Choroid plexus epithelial cell (primary cell): ENCODE results near the gene TIMM23B.
"Not testable (repeated sequence)": the region's sequence is repeated elsewhere in the genome, so short reads cannot be mapped to it uniquely, and the experiment has no call there.

ENCODE experiments used
- DNase-seq: peaks from one replicate; pipeline ENCODE4 v3.0.0-alpha.2; 2010; ENCODE audit warnings: low read depth
- H3K4me3 ChIP-seq: 2 replicates; pipeline ENCODE4 v1.5.1; 2011; ENCODE audit warnings: low read depth, mild to moderate bottlenecking, control low read depth, low read length, moderate library complexity
- TF ChIP-seq, protein P1 (sequence below): conservative IDR thresholded peaks from 2 replicates; pipeline ENCODE4 v1.5.1; 2011; ENCODE audit warnings: low read depth, mild to moderate bottlenecking, control low read depth, inconsistent platforms, low read length, moderate library complexity

TIMM23B gene

DNA sequence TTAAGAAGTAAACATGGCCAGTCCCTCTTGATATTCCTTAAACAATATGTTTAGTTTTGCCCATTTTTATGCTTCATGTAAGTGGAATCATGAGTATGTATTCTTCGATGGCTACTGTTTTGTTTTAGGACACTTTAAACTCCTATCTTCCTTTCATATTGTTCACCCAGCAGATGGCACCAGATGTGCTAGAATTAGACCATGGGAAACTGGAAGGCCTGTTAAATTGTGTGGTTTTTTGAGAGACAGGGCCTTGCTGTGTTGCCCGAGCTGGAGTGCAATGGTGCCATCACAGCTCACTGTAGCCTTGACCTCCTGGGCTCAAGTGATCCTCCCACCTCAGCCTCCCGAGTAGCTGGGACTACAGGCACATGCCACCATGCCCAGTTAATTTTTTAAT is 11.3 kb downstream of the TIMM23B start:
- not testable (repeated sequence) for H3K4me3 ChIP-seq
- peak; percentile 64 for DNase-seq
- TF ChIP-seq, protein P1, sequence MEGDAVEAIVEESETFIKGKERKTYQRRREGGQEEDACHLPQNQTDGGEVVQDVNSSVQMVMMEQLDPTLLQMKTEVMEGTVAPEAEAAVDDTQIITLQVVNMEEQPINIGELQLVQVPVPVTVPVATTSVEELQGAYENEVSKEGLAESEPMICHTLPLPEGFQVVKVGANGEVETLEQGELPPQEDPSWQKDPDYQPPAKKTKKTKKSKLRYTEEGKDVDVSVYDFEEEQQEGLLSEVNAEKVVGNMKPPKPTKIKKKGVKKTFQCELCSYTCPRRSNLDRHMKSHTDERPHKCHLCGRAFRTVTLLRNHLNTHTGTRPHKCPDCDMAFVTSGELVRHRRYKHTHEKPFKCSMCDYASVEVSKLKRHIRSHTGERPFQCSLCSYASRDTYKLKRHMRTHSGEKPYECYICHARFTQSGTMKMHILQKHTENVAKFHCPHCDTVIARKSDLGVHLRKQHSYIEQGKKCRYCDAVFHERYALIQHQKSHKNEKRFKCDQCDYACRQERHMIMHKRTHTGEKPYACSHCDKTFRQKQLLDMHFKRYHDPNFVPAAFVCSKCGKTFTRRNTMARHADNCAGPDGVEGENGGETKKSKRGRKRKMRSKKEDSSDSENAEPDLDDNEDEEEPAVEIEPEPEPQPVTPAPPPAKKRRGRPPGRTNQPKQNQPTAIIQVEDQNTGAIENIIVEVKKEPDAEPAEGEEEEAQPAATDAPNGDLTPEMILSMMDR: peak; percentile 34

DNA sequence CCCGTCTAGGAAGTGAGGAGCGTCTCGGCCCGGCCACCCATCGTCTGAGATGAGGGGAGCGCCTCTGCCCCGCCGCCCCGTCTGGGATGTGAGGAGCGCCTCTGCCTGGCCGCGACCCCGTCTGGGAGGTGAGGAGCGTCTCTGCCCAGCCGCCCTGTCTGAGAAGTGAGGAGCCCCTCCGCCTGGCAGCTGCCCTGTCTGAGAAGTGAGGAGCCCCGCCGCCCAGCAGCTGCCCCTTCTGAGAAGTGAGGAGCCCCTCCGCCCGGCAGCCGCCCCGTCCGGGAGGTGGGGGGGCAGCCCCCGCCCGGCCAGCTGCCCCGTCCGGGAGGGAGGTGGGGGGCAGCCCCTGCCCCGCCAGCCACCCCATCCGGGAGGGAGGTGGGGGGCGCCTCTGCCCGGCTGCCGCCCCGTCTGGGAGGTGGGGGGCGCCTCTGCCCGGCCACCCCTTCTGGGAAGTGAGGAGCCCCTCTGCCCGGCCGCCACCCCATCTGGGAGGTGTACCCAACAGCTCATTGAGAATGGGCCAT is 28.5 kb downstream of the TIMM23B start:
- DNase-seq, H3K4me3 ChIP-seq: not testable (repeated sequence)

DNA sequence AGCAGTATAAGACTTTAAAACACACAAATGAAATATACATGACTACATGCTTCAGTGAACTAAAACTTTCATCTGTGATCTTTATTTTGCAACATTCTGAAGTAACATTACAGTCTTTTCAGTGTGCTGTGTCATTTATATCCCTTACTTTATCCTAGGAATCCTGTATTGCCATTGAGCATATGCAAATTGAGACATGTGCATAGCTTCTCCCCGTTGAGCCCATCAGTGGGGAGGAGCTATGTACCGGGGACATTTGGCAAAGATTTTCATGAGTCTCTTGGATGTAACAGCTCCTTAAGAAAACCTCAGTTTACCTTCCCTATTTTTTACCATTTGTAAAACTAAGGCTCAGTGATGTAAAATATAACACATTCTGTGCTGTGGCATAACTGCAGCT is 29.6 kb downstream of the TIMM23B start:
- DNase-seq, H3K4me3 ChIP-seq: not testable (repeated sequence)

DNA sequence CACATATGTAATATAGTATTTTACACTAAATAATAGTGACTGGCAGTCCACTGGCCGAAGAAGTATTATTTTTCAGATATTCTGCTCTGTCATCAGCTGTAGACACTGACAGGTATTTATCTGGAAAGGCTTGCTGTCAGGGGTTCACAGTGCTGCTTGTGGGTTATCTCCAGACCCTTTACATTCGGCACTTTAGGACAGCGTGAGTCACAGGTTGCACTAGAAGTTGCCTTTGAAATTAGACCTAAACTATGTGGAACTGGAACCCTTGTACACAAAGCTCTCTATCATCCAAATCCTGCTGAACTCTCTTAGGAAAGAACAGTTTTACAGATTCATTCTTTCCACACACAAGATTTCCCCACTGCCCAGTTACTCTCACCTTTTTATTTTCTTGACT is 30.2 kb downstream of the TIMM23B start:
- not testable (repeated sequence) for H3K4me3 ChIP-seq
- DNase-seq: peak; percentile 11

DNA sequence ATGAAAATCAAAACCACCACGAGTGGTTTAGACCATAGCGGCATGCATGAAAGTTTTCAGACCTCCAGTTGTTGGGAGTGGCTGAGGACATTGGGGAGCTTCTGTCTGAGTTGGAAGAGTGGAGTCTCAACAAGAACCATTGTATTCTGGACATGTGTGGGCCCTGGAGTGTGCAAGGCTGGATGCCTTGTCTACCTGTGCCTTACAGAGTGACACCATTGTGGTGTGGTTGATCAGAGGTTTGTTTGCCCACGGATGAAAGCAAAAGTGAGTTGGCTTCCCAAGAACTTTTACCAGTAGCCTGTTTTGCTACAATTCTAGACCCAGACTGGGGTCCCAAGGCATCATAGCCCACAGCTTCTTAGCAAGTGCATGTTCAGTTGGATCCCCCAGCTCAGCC is 35.9 kb downstream of the TIMM23B start:
- DNase-seq, H3K4me3 ChIP-seq: not testable (repeated sequence)

DNA sequence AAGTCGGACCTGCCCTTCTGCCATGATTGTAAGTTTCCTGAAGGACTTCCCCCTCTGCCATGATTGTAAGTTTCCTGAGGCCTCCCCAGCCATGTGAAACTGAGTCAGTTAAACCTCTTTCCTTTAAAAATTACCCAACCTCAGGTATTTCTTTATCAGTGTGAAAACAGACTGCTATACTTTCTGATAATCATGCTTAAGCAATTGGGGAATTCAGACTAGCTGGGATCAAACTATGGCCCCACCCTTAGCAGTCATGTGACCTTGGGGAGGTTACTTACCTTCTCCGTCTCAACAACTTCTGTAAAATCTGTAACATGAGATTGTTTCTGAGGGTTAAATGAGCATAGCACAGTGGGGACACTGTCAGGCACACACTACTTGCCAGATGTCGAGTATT is 45.4 kb downstream of the TIMM23B start:
- DNase-seq, H3K4me3 ChIP-seq: not testable (repeated sequence)

DNA sequence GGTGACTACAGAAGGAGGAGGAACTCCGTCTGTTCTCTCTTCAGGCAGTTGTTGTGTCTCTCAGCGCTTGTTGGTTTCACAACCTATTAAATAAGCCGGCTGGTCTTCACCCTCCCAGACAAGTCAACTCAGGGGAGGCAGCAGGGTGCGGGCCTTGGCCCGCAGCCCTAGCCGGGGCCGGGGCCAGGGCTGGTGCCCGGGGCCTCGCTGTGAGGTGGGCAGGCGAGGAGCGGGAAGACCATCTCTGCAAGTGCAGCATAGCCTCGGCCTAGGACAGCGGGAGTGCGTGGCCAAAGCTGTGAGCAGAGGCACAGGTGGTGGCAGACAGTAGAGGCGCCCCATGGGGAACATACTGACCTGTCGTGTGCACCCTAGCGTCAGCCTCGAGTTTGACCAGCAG is 46.5 kb downstream of the TIMM23B start, which contains the start of gene AGAP6:
Gene AGAP6, plus strand, starts transcription at position 31 of the 400 bp plus-strand sequence. Its CDS starts 310 bp downstream, at position 341.
- DNase-seq, H3K4me3 ChIP-seq: not testable (repeated sequence)

DNA sequence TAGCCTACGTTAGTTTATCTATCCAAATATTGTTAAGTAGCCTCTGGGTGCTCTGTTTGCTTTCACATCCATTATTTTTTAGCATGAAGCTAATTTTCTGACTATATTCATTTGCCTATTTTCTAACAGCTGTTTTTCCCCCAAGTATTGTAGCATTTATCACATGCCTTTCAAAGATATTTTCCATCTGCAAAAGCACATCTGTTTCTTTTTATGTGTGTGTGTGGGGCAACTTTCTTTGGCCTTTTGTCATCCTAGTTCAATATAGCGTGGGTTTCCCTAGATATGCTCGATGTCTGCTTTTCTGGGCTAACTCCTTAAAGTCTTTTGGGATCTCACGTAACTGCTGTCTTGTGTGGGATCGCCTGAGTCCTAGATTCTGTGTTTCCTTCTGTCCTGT is 53.5 kb downstream of the TIMM23B start:
- H3K4me3 ChIP-seq, DNase-seq: not testable (repeated sequence)

DNA sequence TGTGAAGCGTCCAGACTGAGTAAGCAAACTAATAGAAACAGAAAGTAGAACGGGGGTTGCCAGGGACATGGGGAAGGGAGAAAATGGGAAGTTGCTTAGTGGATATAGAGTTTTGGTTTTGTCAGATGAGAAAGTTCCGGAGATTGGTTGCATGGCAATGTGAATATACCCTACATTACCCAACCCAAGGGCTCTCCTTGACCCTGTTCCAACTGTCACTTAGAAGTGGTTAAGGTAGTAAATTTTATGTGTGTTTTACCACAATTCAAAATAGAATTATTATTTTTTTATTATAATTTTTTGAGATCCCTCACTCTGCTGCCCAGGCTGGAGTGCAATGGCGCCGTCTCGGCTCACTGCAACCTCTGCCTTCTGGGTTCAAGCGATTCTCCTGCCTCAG is 72.2 kb downstream of the TIMM23B start:
- DNase-seq, H3K4me3 ChIP-seq: not testable (repeated sequence)

DNA sequence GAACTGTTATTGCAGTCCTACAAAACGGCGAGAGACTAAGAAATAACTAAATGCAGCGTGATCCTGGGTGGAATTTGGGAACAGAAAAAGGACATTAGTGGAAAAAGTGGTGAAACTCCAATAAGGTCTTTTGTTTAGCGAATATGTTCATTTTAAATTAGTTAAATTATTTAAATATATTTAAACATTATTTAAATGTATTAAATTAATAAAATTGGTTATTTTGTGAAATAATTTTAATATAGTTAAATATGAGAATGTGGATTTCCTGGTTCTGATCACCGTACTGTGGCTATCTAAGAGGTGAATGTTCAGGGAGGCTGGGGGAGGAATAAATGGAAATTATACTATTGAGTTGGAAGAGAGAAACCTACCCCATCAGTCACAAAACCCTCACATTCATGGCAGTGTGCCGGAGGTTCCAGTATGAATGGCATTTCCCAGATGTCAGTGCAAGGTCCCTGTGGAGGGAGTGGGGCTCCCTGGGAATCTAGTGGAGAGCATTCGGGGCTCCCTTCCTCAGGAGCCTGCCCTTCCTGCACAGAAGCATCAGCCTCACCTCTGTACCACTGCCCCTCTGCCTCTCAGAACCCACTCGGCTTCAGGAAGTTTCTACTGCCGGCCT is 73.9 kb downstream of the TIMM23B start:
- H3K4me3 ChIP-seq: not testable (repeated sequence)

DNA sequence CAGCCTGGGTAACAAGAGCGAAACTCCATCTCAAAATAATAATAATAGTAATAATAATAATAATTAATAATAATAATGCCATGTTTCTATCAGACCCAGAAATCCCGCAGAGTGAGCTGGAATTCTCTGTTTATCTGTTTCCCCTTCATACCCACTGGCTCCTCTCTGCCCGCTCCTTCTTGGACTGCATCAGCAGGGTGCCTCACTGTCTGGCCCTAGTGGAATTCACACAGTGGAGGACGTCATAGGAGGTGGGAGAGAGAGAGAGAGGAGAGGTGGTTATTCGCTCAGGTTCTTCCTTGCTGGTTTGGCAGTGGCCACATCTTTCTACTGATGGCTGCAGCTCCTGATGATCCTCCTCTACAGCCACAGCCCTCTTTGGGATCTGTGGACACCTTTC is 75.1 kb downstream of the TIMM23B start:
- peak; percentile 48 for DNase-seq
- H3K4me3 ChIP-seq: not testable (repeated sequence)

More for the DNA sequence above, 73.9 kb downstream of the TIMM23B start:
- DNase-seq: peak; percentile 20

DNA sequence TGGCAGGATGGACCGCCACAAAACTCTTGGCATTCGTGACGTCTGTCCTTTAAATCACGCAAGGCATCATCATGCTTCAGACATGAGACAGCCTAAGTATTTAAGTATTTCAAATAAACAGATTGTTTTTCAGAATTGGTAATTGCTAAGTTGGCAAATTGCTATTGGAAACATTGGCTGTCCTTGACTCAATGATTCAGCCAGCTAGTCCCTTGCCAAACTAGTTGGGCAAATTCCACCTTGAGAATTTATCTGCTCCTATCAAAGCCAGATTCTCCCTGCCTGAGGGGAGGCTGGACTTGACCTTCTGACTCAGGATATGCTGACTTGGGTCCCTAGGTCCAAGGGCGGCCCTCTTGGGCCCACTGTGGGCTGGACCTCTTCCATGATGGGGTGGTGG is 75.8 kb downstream of the TIMM23B start:
- DNase-seq, H3K4me3 ChIP-seq: not testable (repeated sequence)

DNA sequence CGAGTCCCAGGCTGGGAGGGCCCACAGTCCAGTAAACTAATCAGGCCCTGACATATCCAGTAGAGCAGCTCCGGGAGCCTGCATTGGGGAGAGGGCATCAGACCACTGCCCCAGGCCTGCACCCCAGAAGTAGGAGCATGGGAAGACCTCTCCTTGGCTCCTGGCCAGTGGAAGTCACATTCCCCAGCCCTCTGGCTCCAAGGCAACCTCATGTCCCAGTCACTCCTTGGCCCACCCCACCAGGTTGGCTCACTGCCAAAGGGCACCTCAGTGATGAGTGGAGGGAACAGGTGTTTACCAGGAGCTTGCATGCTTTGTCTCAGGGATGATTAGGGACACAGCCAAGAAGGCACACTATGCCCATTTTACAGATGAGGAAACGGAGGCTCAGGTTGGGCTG is 77.4 kb downstream of the TIMM23B start:
- DNase-seq, H3K4me3 ChIP-seq: not testable (repeated sequence)

DNA sequence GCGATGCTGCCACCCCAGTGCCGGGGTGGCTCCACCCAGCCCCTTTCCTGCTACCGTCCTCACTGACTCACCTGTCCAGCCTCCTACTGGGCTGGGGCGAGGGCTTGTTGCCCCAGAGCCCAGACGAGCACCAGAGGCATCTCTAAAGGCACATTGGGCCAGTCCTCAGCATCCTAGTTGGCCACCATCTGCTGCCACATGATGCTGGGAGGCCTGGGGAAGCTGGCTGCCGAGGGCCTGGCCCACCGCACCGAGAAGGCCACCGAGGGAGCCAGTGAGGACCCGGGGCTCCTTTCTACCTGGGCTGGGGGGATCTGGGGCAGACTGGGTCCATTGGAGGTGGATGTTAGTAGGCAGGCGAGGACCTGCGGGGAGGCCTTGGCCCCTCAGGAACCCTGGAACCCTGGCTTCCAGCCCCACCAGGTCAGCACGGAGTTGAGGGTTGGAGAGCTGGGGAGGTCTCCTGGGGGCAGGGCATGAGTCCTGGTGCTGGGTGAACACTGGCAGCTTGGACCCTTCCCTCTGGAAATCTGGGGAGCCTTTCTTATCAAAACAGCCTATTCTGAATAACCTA is 78.7 kb downstream of the TIMM23B start:
- not testable (repeated sequence) for DNase-seq, H3K4me3 ChIP-seq
